Neural progenitor cell (in vitro differentiated cells): ENCODE measurements around the gene SLC39A7. TPM values are rescaled to one million over a fixed set of nuclear protein-coding genes. Genes with fewer than 3 reads are reported as not detected.

ENCODE experiments used
- DNase-seq: peaks from one replicate; pipeline ENCODE4 v3.0.0-alpha.2; 2016; ENCODE audit warnings: low spot score
- H2AFZ ChIP-seq: fragments of 200-600 bp; sonication (generic); replicated peaks from 2 replicates; pipeline ENCODE4 v1.6.1; 2016; ENCODE audit warnings: antibody characterized with exemption
- H3F3A ChIP-seq: fragments of 200-600 bp; sonication (generic); 2 replicates; pipeline ENCODE4 v1.6.1; 2016; ENCODE audit warnings: antibody characterized with exemption, low read depth
- H3K27ac ChIP-seq: fragments of 200-600 bp; sonication (generic); 2 replicates; pipeline ENCODE4 v1.5.1; 2016; ENCODE audit warnings: mild to moderate bottlenecking
- H3K27me3 ChIP-seq: fragments of 200-600 bp; sonication (generic); 2 replicates; pipeline ENCODE4 v1.6.1; 2016; ENCODE audit warnings: mild to moderate bottlenecking, moderate library complexity
- H3K36me3 ChIP-seq: fragments of 200-600 bp; sonication (generic); 2 replicates; pipeline ENCODE4 v1.5.1; 2016
- H3K4me1 ChIP-seq: fragments of 200-600 bp; sonication (generic); 2 replicates; pipeline ENCODE4 v1.6.1; 2016; ENCODE audit warnings: mixed run types
- H3K4me2 ChIP-seq: fragments of 200-600 bp; sonication (generic); 2 replicates; pipeline ENCODE4 v1.6.1; 2016
- H3K4me3 ChIP-seq: fragments of 200-600 bp; sonication (generic); 2 replicates; pipeline ENCODE4 v1.5.1; 2016
- H3K79me2 ChIP-seq: fragments of 200-600 bp; sonication (generic); 2 replicates; pipeline ENCODE4 v1.6.1; 2016; ENCODE audit warnings: low read depth
- H3K9ac ChIP-seq: fragments of 200-600 bp; sonication (generic); 2 replicates; pipeline ENCODE4 v1.6.1; 2016
- H3K9me3 ChIP-seq: fragments of 200-600 bp; sonication (generic); 2 replicates; pipeline ENCODE4 v1.5.1; 2016; ENCODE audit warnings: low read depth
- H4K20me1 ChIP-seq: fragments of 200-600 bp; sonication (generic); 2 replicates; pipeline ENCODE4 v1.6.1; 2016; ENCODE audit warnings: low read depth
- H3K27ac Mint-ChIP-seq: 3 replicates; pipeline ENCODE4 v1.8.0; 2021; ENCODE audit warnings: mixed read lengths
- H3K27me3 Mint-ChIP-seq: 2 replicates; pipeline ENCODE4 v1.8.0; 2022; ENCODE audit warnings: low read depth, mild to moderate bottlenecking, inconsistent platforms, moderate library complexity, mixed read lengths; ENCODE audit not compliant: insufficient read depth
- H3K36me3 Mint-ChIP-seq: 3 replicates; pipeline ENCODE4 v1.8.0; 2021; ENCODE audit warnings: mixed read lengths
- H3K4me1 Mint-ChIP-seq: 3 replicates; pipeline ENCODE4 v1.8.0; 2021; ENCODE audit warnings: mixed read lengths
- H3K4me3 Mint-ChIP-seq: 3 replicates; pipeline ENCODE4 v1.8.0; 2021; ENCODE audit warnings: mild to moderate bottlenecking, moderate library complexity, mixed read lengths
- H3K9me3 Mint-ChIP-seq: 3 replicates; pipeline ENCODE4 v1.8.0; 2020; ENCODE audit warnings: mixed read lengths
- CTCF ChIP-seq: fragments of 200-600 bp; sonication (generic); IDR thresholded peaks from 2 replicates; pipeline ENCODE4 v1.5.1; 2017; ENCODE audit warnings: antibody characterized with exemption, mild to moderate bottlenecking
- EZH2 ChIP-seq: fragments of 200-600 bp; sonication (generic); IDR thresholded peaks from 2 replicates; pipeline ENCODE4 v1.6.1; 2017; ENCODE audit warnings: antibody characterized with exemption, mild to moderate bottlenecking, moderate library complexity
- EZH2phosphoT487 ChIP-seq: fragments of 200-600 bp; sonication (generic); IDR thresholded peaks from 2 replicates; pipeline ENCODE4 v1.6.1; 2017; ENCODE audit warnings: antibody characterized with exemption
- total RNA-seq: library from RNA; depleted of rRNA; stranded (reverse); fragments of >200 nt; gene quantifications from 2 replicates; pipeline ENCODE4 v1.2.3, GENCODE V29; 2015; ENCODE audit warnings: low replicate concordance

The SLC39A7 gene
- total RNA-seq, 1 donor from 2014 or later, result 40.8 TPM

GRCh38 chr6:33166811-33167210 lies 33.9 kb upstream of the SLC39A7 start:
- no peaks in the 10 kb centered on the region for H3K4me1 ChIP-seq
- H3K9ac ChIP-seq, result no peak overlapping the region
- H3K27ac ChIP-seq, result no peak overlapping the region
- no peak overlapping the region for H2AFZ ChIP-seq
- H3K4me2 ChIP-seq, result no peak overlapping the region
- H3K27me3 ChIP-seq, result peaks cover 9% of the 10 kb centered on the region
- H3K79me2 ChIP-seq, result no peaks in the 10 kb centered on the region
- H3K4me3 Mint-ChIP-seq, result no peak overlapping the region
- TF ChIP-seq EZH2phosphoT487 (no peak), EZH2 (no peak), CTCF (no peak)
- H3K4me1 Mint-ChIP-seq, result peaks cover 8% of the 10 kb centered on the region
- H3K9me3 Mint-ChIP-seq, result no peaks in the 10 kb centered on the region
- no peaks in the 10 kb centered on the region for H3K9me3 ChIP-seq
- H3K27ac Mint-ChIP-seq, result no peak overlapping the region
- no peaks in the 10 kb centered on the region for H3K36me3 ChIP-seq
- no peak for DNase-seq
- H3K27me3 Mint-ChIP-seq, result peaks cover 11% of the 10 kb centered on the region
- no peaks in the 10 kb centered on the region for H4K20me1 ChIP-seq
- no peak overlapping the region for H3K4me3 ChIP-seq
- H3K36me3 Mint-ChIP-seq, result no peaks in the 10 kb centered on the region
- H3F3A ChIP-seq, result no peaks in the 10 kb centered on the region

GRCh38 chr6:33167374-33168283 lies 33.0 kb upstream of the SLC39A7 start:
- H3K27ac ChIP-seq, result no peak overlapping the region
- Mint-ChIP-seq H3K27ac (no peak overlapping the region), H3K27me3 (peaks cover 10% of the 10 kb centered on the region), H3K9me3 (no peaks in the 10 kb centered on the region), H3K36me3 (no peaks in the 10 kb centered on the region), H3K4me1 (peaks cover 2% of the 10 kb centered on the region), H3K4me3 (no peak overlapping the region)
- no peak overlapping the region for H2AFZ ChIP-seq
- H3K4me2 ChIP-seq, result no peak overlapping the region
- TF ChIP-seq EZH2phosphoT487, result no peak
- TF ChIP-seq CTCF, result no peak
- TF ChIP-seq EZH2, result no peak
- H3K4me1 ChIP-seq, result no peaks in the 10 kb centered on the region
- H3K79me2 ChIP-seq, result no peaks in the 10 kb centered on the region
- no peaks in the 10 kb centered on the region for H3K36me3 ChIP-seq
- H3F3A ChIP-seq, result no peaks in the 10 kb centered on the region
- no peaks in the 10 kb centered on the region for H3K9me3 ChIP-seq
- peaks cover under 1% of the 10 kb centered on the region for H3K27me3 ChIP-seq
- no peak overlapping the region for H3K4me3 ChIP-seq
- no peak for DNase-seq
- H3K9ac ChIP-seq, result no peak overlapping the region
- no peaks in the 10 kb centered on the region for H4K20me1 ChIP-seq

- no peak overlapping the region for H3K4me3 Mint-ChIP-seq
- TF ChIP-seq CTCF (no peak), EZH2 (no peak), EZH2phosphoT487 (no peak)
- Histone ChIP-seq H3K36me3 (no peaks in the 10 kb centered on the region), H3K4me3 (no peak overlapping the region), H3K9me3 (no peaks in the 10 kb centered on the region), H3K79me2 (no peaks in the 10 kb centered on the region), H3K9ac (no peak overlapping the region), H2AFZ (no peak overlapping the region), H3K4me2 (no peak overlapping the region), H3F3A (no peaks in the 10 kb centered on the region), H3K4me1 (no peaks in the 10 kb centered on the region), H3K27ac (no peak overlapping the region), H4K20me1 (no peaks in the 10 kb centered on the region), H3K27me3 (no peaks in the 10 kb centered on the region)
- H3K36me3 Mint-ChIP-seq, result no peaks in the 10 kb centered on the region
- no peak for DNase-seq
- H3K27me3 Mint-ChIP-seq, result peaks cover 8% of the 10 kb centered on the region
- H3K9me3 Mint-ChIP-seq, result no peaks in the 10 kb centered on the region
- peak overlapping the region; percentile 21 for H3K27ac Mint-ChIP-seq
- peaks cover 2% of the 10 kb centered on the region for H3K4me1 Mint-ChIP-seq
Observed at GRCh38 chr6:33168284-33168601, 32.4 kb upstream of the SLC39A7 start.
